H1 (cell line): ENCODE results near the gene ZNF700. TPM values are rescaled to one million over a fixed set of nuclear protein-coding genes. Genes with fewer than 3 reads are reported as not detected.

Source experiments
- CBX5 ChIP-seq: fragments of 300-800, 300-1000 bp; sonication (generic); IDR thresholded peaks from 2 replicates; pipeline ENCODE4 v1.7.1; 2016; ENCODE audit warnings: antibody characterized with exemption, low read length, low read depth
- CHD1 ChIP-seq: IDR thresholded peaks from 2 replicates; pipeline ENCODE4 v1.6.1; 2012; ENCODE audit warnings: low read depth, low read length, improper control_type of control experiment
- JUN ChIP-seq: IDR thresholded peaks from 2 replicates; pipeline ENCODE4 v1.6.1; 2011; ENCODE audit warnings: low read depth, mild to moderate bottlenecking, improper control_type of control experiment, low read length
- MAX ChIP-seq: IDR thresholded peaks from 2 replicates; pipeline ENCODE4 v1.6.1; 2012; ENCODE audit warnings: inconsistent platforms
- SAP30 ChIP-seq: fragments of 300-600 bp; sonication (generic); IDR thresholded peaks from 2 replicates; pipeline ENCODE4 v1.7.1; 2012; ENCODE audit warnings: low read length, moderate library complexity, mild to moderate bottlenecking, inconsistent platforms; ENCODE audit not compliant: insufficient read depth, insufficient replicate concordance
- SP1 ChIP-seq: IDR thresholded peaks from 2 replicates; pipeline ENCODE4 v1.6.1; 2011; ENCODE audit warnings: low read depth, low read length
- SP4 ChIP-seq: IDR thresholded peaks from 2 replicates; pipeline ENCODE4 v1.6.1; 2012; ENCODE audit warnings: low read length, inconsistent platforms
- SUZ12 ChIP-seq: fragments of 200-600 bp; sonication (generic); IDR thresholded peaks from 2 replicates; pipeline ENCODE4 v1.6.1; 2012; ENCODE audit warnings: mild to moderate bottlenecking, inconsistent platforms, low read length, moderate library complexity, mixed read lengths
- TEAD4 ChIP-seq: IDR thresholded peaks from 2 replicates; pipeline ENCODE4 v1.6.1; 2012; ENCODE audit warnings: low read depth, low read length, inconsistent platforms, mixed read lengths
- polyA plus RNA-seq, 7 experiments: library from polyadenylated mRNA; depleted of rRNA in 3 of 7; stranded (reverse) in 5 of 7; unstranded in 2 of 7; fragments of >200 nt in 5 of 7; fragments of 200-250 nt in 2 of 7; gene quantifications; 1 replicate in 5 of 7; 2 replicates in 1 of 7; 4 replicates in 1 of 7; pipeline versions ENCODE4 v1.2.1 to v1.2.3, GENCODE V29; 2011 to 2013; ENCODE audit warnings: missing spikeins in 2 of 7, mixed read lengths in 2 of 7
- total RNA-seq: library from RNA; stranded (reverse); fragmentation: NEBNext Ultra II Directional; extraction: Animal tissue kit (Norgen Biotek cat#: 25700); gene quantifications from 2 replicates; pipeline ENCODE4 v1.2.1, GENCODE V29; 2021

Gene ZNF700
- total and polyA plus RNA-seq, 2 of the 8 experiments (the other 6 are each of a cell fraction or from before 2014, with no cell fraction given), result 3.0 to 10.5 TPM

- TF ChIP-seq SAP30 (no peak), TEAD4 (no peak), SUZ12 (no peak), CBX5 (no peak), JUN (no peak), MAX (peak; percentile 61), SP1 (0 out of 2 replicates have a peak, but pooled peaks have one; percentile 32), CHD1 (no peak), SP4 (no peak)
Observed at GRCh38 chr19:11984986-11985385, 60.1 kb downstream of the ZNF700 start (continued).
